ENCODE measurements around the gene TMSB15A.
"Not testable (repeated sequence)": the region's sequence is repeated elsewhere in the genome, so short reads cannot be mapped to it uniquely, and the experiment has no call there.

The TMSB15A gene

GRCh38 chrX:102515975-102516941, at the start of gene TMSB15A:
TSS of gene TMSB15A (minus strand) at chrX:102516739.
- DNase-seq (ENCODE audit: low spot score): peak; percentile 27

GRCh38 chrX:102560423-102561068, 44.0 kb upstream of the TMSB15A start:
- DNase-seq (ENCODE audit: low spot score): no peak

GRCh38 chrX:102558607-102559006, 42.1 kb upstream of the TMSB15A start:
- DNase-seq (ENCODE audit: low spot score): no peak

GRCh38 chrX:102548231-102548630, 31.7 kb upstream of the TMSB15A start:
- no peak for DNase-seq (ENCODE audit: low spot score)

- DNase-seq (ENCODE audit: low spot score): no peak
Measured at GRCh38 chrX:102546828-102547493, 30.4 kb upstream of the TMSB15A start.

- DNase-seq (ENCODE audit: low spot score): not testable (repeated sequence)
Measured at GRCh38 chrX:102546175-102546574, 29.6 kb upstream of the TMSB15A start.

GRCh38 chrX:102535958-102536357, 19.4 kb upstream of the TMSB15A start:
- no peak for DNase-seq (ENCODE audit: low spot score)

- no peak for DNase-seq (ENCODE audit: low spot score)
Measured at GRCh38 chrX:102517326-102517725, 787 bp upstream of the TMSB15A start.

- no peak for DNase-seq (ENCODE audit: low spot score)
Measured at GRCh38 chrX:102514536-102514935, 2.0 kb downstream of the TMSB15A start.

GRCh38 chrX:102498732-102499131, 17.8 kb downstream of the TMSB15A start:
- DNase-seq (ENCODE audit: low spot score): no peak

- no peak for DNase-seq (ENCODE audit: low spot score)
Measured at GRCh38 chrX:102491766-102492165, 24.8 kb downstream of the TMSB15A start.

GRCh38 chrX:102478765-102479164, 37.8 kb downstream of the TMSB15A start:
- DNase-seq (ENCODE audit: low spot score): not testable (repeated sequence)

GRCh38 chrX:102471762-102472220, 44.7 kb downstream of the TMSB15A start, which contains the start of gene TCP11X2:
TSS of gene TCP11X2 (minus strand) at chrX:102471812.
- not testable (repeated sequence) for DNase-seq (ENCODE audit: low spot score)

- not testable (repeated sequence) for DNase-seq (ENCODE audit: low spot score)
Measured at GRCh38 chrX:102470215-102470614, 46.3 kb downstream of the TMSB15A start.
